GM12872 (cell line): ENCODE data around the gene MRGPRG.

Source experiments
- TF ChIP-seq, protein P1 (sequence below): IDR thresholded peaks from 3 replicates; pipeline ENCODE4 v1.5.1; 2011; ENCODE audit warnings: low read depth, mild to moderate bottlenecking, low read length, moderate library complexity; ENCODE audit not compliant: insufficient read depth

MRGPRG gene

DNA sequence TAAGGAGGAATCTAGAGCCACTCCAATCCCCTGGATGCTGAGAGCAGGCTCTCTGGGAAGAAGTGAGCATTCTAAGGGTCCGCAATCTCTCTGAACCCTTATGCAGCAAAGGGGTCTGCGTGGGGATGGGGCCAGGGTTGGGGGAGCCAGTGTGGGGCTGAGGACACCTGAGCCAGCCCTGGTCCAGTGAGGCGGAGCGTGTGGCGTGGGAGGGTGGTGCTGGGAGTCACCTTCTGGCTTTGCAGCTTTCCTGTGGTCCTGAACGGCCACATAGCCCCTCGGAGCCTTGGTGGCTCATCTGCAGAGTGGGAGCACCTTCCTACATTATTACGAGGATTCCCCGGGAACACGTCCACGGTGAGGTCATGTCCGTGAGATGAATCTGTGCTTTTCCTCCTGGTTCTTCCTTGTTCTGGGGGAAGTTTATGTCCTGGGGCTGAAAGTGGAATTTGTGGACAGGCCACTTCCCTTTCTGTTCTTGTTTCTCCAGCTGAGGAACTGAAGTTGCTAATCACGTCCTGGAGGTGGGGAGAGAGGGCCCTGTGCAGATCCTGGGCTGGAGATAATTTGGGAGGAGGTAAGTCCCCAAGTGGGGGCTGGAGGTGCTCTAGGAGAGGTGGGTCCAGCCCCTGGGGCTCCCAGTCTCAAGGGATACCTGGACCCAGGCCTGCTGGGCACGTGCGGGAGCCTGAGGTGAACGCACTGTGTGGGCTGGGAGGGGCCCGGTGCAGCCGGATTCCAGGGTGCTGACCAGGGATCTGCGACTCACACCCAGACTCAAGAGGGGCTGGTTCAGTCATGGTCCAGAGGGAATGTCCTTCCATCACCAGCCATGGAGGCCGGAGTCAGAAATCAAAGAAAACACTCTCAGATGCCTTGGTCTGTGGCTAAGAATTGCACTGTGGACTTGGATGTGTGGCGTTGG is 7.5 kb upstream of the MRGPRG start:
- TF ChIP-seq, protein P1, sequence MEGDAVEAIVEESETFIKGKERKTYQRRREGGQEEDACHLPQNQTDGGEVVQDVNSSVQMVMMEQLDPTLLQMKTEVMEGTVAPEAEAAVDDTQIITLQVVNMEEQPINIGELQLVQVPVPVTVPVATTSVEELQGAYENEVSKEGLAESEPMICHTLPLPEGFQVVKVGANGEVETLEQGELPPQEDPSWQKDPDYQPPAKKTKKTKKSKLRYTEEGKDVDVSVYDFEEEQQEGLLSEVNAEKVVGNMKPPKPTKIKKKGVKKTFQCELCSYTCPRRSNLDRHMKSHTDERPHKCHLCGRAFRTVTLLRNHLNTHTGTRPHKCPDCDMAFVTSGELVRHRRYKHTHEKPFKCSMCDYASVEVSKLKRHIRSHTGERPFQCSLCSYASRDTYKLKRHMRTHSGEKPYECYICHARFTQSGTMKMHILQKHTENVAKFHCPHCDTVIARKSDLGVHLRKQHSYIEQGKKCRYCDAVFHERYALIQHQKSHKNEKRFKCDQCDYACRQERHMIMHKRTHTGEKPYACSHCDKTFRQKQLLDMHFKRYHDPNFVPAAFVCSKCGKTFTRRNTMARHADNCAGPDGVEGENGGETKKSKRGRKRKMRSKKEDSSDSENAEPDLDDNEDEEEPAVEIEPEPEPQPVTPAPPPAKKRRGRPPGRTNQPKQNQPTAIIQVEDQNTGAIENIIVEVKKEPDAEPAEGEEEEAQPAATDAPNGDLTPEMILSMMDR, result no peak

- TF ChIP-seq, protein P1, result no peak
Measured at GRCh38 chr11:3225159-3225758, 6.6 kb upstream of the MRGPRG start.

DNA sequence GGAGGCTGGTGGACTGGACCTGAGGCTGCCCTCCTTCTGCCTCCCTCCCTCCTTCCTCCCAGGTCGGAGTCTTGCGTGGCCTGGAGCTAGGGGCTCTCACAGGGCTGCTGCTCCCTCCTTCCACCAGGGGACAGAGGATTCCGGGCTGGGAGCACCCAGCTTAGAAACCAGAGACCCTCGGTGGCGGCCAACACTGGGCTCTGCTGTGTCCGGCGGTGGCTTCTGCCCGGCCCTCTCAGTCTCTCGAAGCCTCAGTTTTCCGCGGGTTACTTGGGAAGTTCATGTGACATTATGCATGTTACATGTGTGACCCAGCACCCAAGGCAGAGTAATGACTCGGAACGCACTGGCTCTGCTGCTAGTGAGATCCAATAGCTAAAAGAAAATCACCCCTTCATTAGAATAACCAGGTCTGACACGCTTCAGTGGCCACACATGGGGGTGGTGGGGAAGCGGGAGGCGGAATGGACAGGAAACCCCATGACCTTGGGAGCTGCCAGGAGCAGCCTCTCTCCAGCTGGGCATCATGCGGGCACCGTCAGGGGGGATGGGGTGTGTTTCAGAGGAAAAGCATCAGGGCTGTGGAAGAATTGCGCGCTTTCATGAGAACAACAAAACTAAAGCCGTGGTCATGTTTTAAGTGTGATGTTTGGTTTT is 5.9 kb upstream of the MRGPRG start:
- TF ChIP-seq, protein P1, result no peak

DNA sequence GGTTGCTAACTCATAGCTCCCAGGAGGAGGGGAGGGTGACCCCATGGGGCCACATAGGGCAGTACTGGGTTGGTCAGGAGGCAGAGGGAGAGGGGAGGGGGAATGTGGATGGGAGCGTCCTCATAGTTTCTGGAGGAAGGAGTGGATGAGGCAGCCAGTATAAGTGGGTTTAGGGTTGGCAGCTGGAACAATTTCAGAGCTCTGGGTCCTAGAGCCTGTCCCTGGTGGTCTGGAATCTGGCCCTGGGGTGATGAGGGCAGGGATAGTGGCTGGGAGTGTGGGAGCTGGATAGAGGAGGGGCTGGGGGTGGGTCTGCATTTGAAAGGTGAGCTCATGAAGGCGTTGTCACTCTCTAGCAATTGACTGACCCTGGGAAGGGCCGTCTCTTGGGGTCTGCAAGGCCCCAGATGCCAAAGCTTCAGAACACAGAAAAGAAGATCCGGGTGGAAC is 5.3 kb upstream of the MRGPRG start:
- TF ChIP-seq, protein P1, result no peak

DNA sequence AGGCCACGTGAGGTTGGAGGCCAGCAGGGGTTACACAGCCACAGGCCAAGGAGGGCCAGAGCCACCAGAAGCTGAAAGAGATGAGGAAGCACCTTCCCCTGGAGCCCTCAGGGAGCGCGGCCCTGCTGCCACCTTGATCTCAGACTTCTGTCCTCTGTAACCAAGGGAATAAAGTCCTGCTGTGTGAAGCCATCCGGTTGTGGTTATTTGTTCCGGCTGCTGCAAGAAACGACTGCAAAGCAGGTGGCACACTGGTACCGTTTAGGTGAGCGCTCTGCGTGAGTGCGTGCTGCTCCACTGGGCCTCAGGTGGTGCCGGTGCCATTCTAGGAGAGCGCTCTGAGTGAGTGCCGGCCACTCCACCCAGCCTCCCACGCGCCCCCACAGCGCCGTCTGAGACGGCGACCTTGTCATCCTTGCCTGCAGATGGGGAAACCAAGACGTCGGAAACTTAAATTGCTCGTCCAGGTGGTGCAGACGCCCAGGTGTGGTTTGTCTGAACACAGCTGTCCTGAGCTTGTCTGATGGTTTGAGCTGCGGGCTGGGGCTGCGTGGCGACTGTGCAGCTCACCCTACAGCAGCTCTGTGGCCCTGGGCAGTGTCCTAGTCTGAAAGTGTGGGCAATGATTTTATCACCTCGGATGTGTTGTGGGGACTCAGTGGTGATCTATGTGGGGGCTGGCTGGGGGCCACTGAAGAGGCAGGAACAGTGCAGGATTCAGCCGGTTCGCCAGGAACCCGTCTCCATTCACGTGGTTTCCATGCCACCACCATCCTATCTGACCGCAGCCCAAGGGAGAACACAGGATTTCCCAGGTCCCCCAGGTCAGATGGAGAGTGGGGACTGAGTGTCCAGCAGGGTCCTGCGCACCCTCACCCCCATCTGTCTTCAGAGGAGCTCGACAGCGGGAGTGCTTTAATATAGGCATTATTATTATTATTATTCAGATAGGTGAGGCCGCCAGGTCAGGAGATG is 4.6 kb upstream of the MRGPRG start:
- TF ChIP-seq, protein P1, result no peak

DNA sequence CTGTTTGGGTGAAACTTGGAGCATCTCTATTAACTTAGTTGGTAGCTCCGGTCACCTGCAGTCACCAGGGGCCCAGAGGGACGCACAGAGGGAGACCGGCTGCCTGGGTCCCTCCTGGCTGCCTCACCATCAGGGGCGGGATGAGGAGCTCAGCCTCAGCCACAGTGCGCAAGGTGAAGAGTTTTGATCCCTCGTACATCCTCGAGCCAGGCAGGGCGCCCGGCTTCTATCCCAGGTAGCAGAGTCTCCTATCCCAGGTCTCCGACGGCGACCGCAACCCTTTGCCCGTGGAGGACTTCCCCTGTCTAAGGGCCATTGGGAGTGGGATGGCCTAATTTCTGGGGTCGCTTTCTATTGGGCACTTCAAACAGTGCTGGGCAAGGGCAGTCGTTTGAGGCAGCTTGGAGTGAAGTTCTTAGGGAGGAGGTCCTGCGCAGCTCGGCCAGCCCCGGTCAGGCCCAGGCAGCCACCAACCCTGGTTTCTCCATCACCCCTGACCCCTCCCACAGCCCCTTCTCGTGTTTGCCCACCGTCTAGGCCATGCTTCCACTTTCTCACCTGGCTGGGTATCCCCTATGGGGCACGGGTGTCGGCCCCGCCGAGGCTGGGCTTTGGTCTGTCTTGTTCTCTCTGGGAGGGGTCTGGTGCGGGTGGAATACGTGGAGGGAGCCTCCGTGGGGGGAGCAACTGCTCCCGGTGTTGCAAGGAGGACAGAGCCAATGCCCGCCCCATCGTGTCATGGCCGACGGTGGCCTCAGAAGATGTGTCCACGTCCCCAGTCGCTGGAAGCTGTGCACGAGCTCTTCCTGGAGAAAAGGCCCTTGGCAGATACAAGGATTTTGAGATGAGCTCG is 3.6 kb upstream of the MRGPRG start:
- TF ChIP-seq, protein P1, result no peak
